Stimulated activated CD8-positive, alpha-beta memory T cell treated with anti-CD3 and anti-CD28 coated beads, Interleukin-12 subunit alpha, Interleukin-12 subunit beta, amount 100 ng/mL, for 24 hours (primary cell): ENCODE results near the gene PER2.

Experiments
- DNase-seq: peaks from one replicate; pipeline ENCODE4 v3.0.0-alpha.2; 2020; ENCODE audit errors: extremely low read depth

PER2 gene

DNA sequence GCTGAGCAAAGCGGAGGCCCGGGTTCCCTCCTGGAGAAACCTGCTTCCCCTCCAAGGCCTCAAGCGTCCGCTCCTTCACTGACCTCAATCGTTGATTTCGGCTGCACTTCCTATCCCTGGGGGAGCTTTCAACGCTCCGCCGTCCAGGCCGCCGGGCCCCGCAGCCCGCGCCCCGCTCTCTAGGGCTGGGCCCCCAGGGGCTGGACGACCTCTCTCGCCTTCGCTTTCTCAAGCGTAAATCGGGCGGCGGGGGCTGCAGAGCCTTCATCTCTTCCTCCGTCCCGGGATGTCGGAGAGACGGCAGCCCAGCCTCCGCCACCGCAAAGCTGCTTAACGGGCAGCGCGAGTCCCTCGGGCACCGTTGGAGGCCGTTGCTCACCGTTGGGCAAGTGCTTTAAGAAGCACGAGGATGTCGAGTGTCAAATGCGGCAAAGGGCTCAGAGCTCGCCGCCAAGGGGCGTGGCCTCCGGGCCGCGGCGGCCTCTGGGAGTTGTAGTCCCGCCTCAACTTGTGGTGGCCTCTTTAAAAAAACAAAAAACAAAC, 57.1 kb downstream of the PER2 start:
- peak; percentile 60 for DNase-seq

DNA sequence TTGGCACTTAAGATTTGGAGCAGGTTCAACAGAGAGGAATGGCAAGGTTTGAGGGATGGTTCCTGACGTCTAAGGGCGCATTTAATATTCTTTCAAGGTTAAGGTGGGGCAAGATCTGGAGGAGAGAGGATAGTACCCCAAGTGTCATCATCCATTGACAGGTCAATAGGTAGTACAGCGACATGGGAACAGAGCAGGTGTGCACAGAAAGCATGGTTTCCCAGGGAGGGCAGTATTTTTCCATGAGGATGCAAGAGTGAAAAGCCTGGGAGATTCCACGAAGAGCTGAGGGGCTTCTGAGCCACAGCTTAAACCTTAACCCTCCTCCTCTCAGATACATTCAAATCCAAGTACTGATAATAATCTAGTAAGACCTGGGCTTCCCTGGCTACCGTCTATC, 57.7 kb downstream of the PER2 start:
- DNase-seq = no peak

DNA sequence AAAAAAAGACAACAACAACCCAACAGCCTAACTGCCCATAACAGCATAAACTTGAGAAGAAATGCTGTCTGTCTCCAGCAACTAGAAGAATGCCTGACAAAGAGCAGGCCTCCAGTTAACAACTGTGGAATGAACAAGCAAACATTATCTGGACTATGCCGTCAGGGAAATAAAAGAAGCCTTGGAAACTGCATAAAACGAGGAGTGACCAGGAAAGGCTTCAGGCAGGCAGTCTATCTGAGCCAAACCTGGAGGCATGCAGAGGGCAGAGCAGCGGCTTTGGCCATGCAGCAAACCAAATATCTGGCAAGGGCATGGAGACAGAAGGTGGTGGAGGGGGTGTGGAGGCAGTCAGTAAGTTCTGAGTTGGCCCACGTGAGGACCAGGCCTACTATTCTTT, 59.7 kb downstream of the PER2 start:
- no peak for DNase-seq

GRCh38 chr2:238227587-238228032, 60.8 kb downstream of the PER2 start:
- DNase-seq = no peak

- no peak for DNase-seq
Observed at GRCh38 chr2:238226698-238227586, 61.5 kb downstream of the PER2 start.

GRCh38 chr2:238225911-238226697, 62.3 kb downstream of the PER2 start:
- no peak for DNase-seq

DNA sequence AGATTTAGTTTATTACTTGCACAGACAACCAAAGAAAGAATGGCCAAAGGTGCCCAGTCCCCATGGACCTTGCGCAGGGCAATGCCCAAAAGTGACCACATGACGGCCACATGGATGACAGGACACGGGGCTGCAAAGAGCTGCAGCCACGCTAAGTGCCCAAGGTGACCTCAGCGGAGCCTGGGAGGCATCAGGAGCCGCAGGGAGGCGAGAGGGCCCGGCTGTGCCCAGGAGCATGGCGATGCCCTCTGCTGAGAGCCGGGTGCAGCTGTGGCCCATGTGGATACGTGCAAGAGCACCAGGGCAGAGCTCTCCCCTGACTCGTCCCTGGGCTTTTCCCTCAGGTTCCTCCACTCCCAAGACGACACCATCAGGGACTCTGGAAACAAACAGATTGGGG, 63.3 kb downstream of the PER2 start:
- DNase-seq = no peak

DNA sequence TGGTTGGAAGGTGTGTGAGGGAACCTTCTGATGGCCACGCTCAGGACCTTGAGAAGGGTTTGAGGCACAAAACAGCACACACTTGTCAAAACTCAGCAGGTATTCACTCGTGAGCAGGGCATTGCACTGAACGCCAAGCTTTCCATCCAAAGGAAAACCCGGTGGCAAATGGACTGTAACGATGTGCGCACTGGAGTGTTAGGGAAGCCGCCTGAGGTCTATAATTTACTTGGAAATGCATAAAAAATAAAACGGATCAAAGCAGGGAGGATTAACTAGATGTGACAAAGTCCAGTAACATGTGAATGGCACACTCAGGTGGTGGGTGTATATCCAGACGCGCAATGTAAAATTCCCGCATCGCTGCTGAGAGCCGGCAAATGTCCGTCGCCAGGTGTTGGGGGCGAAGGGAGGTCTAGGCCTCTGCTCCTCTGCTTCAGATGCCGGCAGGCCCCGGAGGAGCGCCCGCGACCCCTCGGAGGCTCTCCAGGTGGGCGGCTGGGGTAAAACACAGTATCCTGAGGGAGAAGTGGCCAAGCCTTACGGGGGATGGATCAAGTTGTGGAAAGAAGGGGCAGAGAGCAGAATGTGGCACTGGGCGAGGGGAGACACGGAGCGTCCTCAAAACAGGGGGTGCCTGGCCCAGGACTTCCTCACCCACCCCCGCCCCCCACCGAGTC, 63.9 kb downstream of the PER2 start:
- DNase-seq = no peak

GRCh38 chr2:238220892-238221521, 67.4 kb downstream of the PER2 start:
- DNase-seq = no peak

- DNase-seq = no peak
Observed at GRCh38 chr2:238220274-238220891, 68.0 kb downstream of the PER2 start.

GRCh38 chr2:238216651-238217184, 71.7 kb downstream of the PER2 start:
- DNase-seq = no peak

- no peak for DNase-seq
Observed at GRCh38 chr2:238207006-238207405, 81.4 kb downstream of the PER2 start.

- no peak for DNase-seq
Observed at GRCh38 chr2:238203973-238204683, 84.3 kb downstream of the PER2 start.

GRCh38 chr2:238203094-238203972, 85.1 kb downstream of the PER2 start, which contains the start of gene ILKAP:
TSS of gene ILKAP (minus strand) at chr2:238203695. CDS start at chr2:238203553, 142 bp downstream.
- DNase-seq = peak; percentile 77

DNA sequence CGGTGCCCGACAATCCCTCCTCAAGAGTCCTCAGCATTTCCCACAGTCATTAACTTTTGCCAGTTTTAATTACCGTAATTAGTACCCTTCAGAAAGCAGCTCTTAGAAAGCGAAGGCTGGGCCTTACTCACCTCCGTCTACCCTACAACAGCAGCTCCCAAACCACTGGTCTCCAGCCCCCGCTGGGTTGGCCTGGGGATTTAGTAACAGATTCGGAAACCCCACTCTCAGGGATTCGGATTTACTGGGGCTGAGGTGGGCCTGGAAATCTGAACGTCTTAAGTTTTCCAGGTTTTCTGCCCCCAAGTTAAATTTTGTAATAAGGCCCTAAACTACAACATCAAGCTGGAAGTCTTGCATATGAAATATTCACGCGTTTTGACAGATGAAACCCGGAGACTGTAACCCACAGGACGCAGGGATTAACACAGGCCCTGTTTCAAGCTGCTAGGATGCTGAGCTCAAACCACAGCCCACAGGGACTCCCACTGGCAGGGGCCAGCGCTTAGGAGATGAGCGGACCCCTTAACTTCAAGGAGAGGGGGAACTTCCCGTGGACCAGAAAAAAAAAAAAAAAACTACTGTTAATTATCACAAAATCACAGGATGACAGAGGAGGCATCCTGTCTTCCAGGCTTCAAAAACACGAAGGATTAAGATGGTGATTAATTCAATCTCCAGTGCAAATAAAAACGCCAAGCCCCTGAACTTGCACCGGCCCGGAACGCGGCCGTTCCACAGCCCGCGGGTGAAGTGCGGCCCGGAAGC, 85.9 kb downstream of the PER2 start:
- DNase-seq = no peak
